B cell (primary cell): ENCODE results near the gene PRDM4. TPM values are rescaled to one million over a fixed set of nuclear protein-coding genes. Genes with fewer than 3 reads are reported as not detected.

Experiments used
- ATAC-seq: fragments of 200-7000 bp; cut with Tn5 transposase; one replicate; pipeline ENCODE4 v1.10.0; 2021; ENCODE audit warnings: low read depth, mild to moderate bottlenecking, moderate number of reproducible peaks, moderate library complexity
- CTCF ChIA-PET: fragments of 350-600 bp; sonication (Branson Sonifier 250); formaldehyde crosslinking; loops from one replicate; lab custom pipeline; 2021; ENCODE audit warnings: antibody characterized with exemption, inconsistent platforms; lab: Charles Lee
- POLR2A ChIA-PET: fragments of 350-600 bp; sonication (Branson Sonifier 250); formaldehyde crosslinking; loops from one replicate; lab custom pipeline; 2021; ENCODE audit warnings: antibody characterized with exemption; lab: Charles Lee
- DNase-seq: peaks from one replicate; pipeline ENCODE4 v3.0.0; 2013
- H2AFZ ChIP-seq: 2 replicates; pipeline ENCODE4 v1.6.1; 2012; ENCODE audit warnings: mild to moderate bottlenecking, low read depth, low read length; ENCODE audit not compliant: insufficient read depth, poor library complexity, severe bottlenecking
- H3K27ac ChIP-seq, 2 donors: 1 replicate in 1 of 2; 2 replicates in 1 of 2; pipeline ENCODE4 v1.5.1; 2012 to 2013; ENCODE audit warnings: low read length in 2 of 2, mild to moderate bottlenecking in 2 of 2, moderate library complexity in 1 of 2
- H3K27me3 ChIP-seq, 4 experiments: fragments of 200-600 bp in 1 of 4; sonication (generic) in 1 of 4; replicated peaks in 1 of 4; 1 replicate in 2 of 4; 2 replicates in 2 of 4; pipeline versions ENCODE4 v1.6.1 to v1.7.0; 2013 to 2016; ENCODE audit warnings: low read length in 3 of 4, mild to moderate bottlenecking in 2 of 4, mixed read lengths in 1 of 4, moderate library complexity in 1 of 4; ENCODE audit not compliant: insufficient read depth in 4 of 4, control insufficient read depth in 3 of 4; ENCODE audit errors: control extremely low read depth in 1 of 4
- H3K36me3 ChIP-seq, 2 experiments: replicated peaks in 1 of 2; 1 replicate in 1 of 2; 2 replicates in 1 of 2; pipeline versions ENCODE4 v1.6.1 to v1.7.1; 2013; ENCODE audit warnings: low read length in 1 of 2; ENCODE audit not compliant: insufficient read depth in 2 of 2, control insufficient read depth in 1 of 2; ENCODE audit errors: control extremely low read depth in 1 of 2, extremely low read depth in 1 of 2
- H3K4me1 ChIP-seq, 2 donors: fragments of 200-600 bp in 1 of 2; sonication (generic) in 1 of 2; 1 replicate in 1 of 2; 2 replicates in 1 of 2; pipeline versions ENCODE4 v1.5.1 to v1.6.1; 2013 to 2017; ENCODE audit warnings: low read length in 2 of 2; ENCODE audit not compliant: control insufficient read depth in 2 of 2, insufficient read depth in 2 of 2
- H3K4me2 ChIP-seq: replicated peaks from 2 replicates; pipeline ENCODE3; 2012; ENCODE audit warnings: mild to moderate bottlenecking, low read depth, low read length; ENCODE audit not compliant: poor library complexity, severe bottlenecking
- H3K4me3 ChIP-seq, 5 experiments: fragments of 200-600 bp in 1 of 5; sonication (generic) in 1 of 5; 1 replicate in 3 of 5; 2 replicates in 2 of 5; pipeline versions ENCODE4 v1.5.1 to v1.7.0; 2011 to 2016; ENCODE audit warnings: low read length in 4 of 5, mild to moderate bottlenecking in 4 of 5, low read depth in 2 of 5, control low read depth in 1 of 5, moderate library complexity in 1 of 5; ENCODE audit not compliant: insufficient read depth in 1 of 5; ENCODE audit errors: control extremely low read depth in 1 of 5, extremely low read depth in 1 of 5
- H3K79me2 ChIP-seq: fragments of 200-600 bp; sonication (generic); one replicate; pipeline ENCODE4 v1.6.0; 2016; ENCODE audit warnings: low read length; ENCODE audit not compliant: control insufficient read depth, insufficient read depth
- H3K9ac ChIP-seq: fragments of 200-600 bp; sonication (generic); 2 replicates; pipeline ENCODE4 v1.6.1; 2017; ENCODE audit warnings: mild to moderate bottlenecking, low read length, moderate library complexity
- H3K9me3 ChIP-seq, 3 donors: one replicate each; pipeline versions ENCODE4 v1.6.1 to v1.7.1; 2013; ENCODE audit warnings: low read length in 2 of 3; ENCODE audit not compliant: control insufficient read depth in 2 of 3, insufficient read depth in 1 of 3; ENCODE audit errors: control extremely low read depth in 1 of 3
- H4K20me1 ChIP-seq: 2 replicates; pipeline ENCODE4 v1.6.0; 2012; ENCODE audit warnings: mild to moderate bottlenecking, low read length; ENCODE audit not compliant: insufficient read depth, control insufficient read depth, poor library complexity, severe bottlenecking
- H3K27ac Mint-ChIP-seq: one replicate; pipeline ENCODE4 v1.8.0; 2021; ENCODE audit warnings: mixed read lengths
- H3K27me3 Mint-ChIP-seq: one replicate; pipeline ENCODE4 v1.8.0; 2021; ENCODE audit warnings: mixed read lengths
- H3K4me1 Mint-ChIP-seq: one replicate; pipeline ENCODE4 v1.8.0; 2021; ENCODE audit warnings: mixed read lengths
- H3K4me3 Mint-ChIP-seq: one replicate; pipeline ENCODE4 v1.8.0; 2021; ENCODE audit warnings: mixed read lengths
- H3K9me3 Mint-ChIP-seq: one replicate; pipeline ENCODE4 v1.8.0; 2022; ENCODE audit warnings: mixed read lengths; ENCODE audit not compliant: insufficient read depth
- CTCF ChIP-seq: fragments of 200-600 bp; IDR thresholded peaks from one replicate; pipeline ENCODE4 v1.8.0; 2022; ENCODE audit warnings: antibody characterized with exemption, mild to moderate bottlenecking
- EZH2 ChIP-seq: IDR thresholded peaks from 2 replicates; pipeline ENCODE4 v1.6.1; 2012; ENCODE audit warnings: borderline replicate concordance, low read depth, mild to moderate bottlenecking, moderate library complexity, low read length; ENCODE audit not compliant: insufficient read depth, poor library complexity, severe bottlenecking
- WGBS: methylation state at CpG from one replicate; pipeline ENCODE4 v1.1.5; 2013; ENCODE audit warnings: missing lambda C conversion rate; ENCODE audit not compliant: insufficient coverage; 5-methylcytosine and 5-hydroxymethylcytosine counted together
- intact Hi-C: fragments of 100-400 bp; cut with micrococcal nuclease; formaldehyde crosslinking; loops from one replicate; pipeline ENCODE4 v1.10.0; 2022
- polyA plus RNA-seq: library from polyadenylated mRNA; depleted of rRNA; stranded (reverse); fragments of >200 nt; gene quantifications from 2 replicates; pipeline ENCODE4 v1.2.3, GENCODE V29; 2012
- total RNA-seq, 2 donors: library from RNA; stranded (reverse); fragments of 120-200 nt in 1 of 2; gene quantifications; 1 replicate in 1 of 2; 2 replicates in 1 of 2; pipeline versions ENCODE4 v1.2.3 to v1.2.4, GENCODE V29; 2013 to 2022

Gene PRDM4
- total and polyA plus RNA-seq, 2 donors (not counting 1 experiment from before 2014, with no cell fraction given): 50.1 to 117 TPM

DNA sequence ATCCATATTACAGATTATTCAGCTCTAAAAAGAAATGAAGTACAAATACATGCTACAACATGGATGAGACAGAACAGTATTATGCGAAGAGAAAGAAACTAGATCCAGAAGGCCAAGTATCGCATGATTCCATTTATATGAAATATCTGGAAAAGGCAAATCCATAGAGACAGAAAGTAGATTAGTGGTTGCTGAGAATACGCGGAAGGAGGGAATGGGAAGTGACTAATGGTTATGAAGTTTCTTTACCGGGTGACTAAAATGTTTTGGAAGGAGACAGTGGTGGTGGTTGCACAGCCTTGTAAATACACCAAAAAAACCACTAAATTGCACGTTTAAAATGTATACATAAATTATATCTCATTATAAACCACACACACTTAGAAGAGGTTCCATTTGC, 12.5 kb downstream of the PRDM4 start:
- Mint-ChIP-seq H3K4me3 (no peak overlapping the region), H3K9me3 (no peaks in the 10 kb centered on the region), H3K27me3 (no peaks in the 10 kb centered on the region), H3K4me1 (peaks cover 3% of the 10 kb centered on the region), H3K27ac (no peak overlapping the region)
- peaks cover 8 to 10% of the 10 kb centered on the region in 2 donors for H3K4me1 ChIP-seq
- no peak overlapping the region for H2AFZ ChIP-seq
- DNase-seq (no peak), ATAC-seq (no peak)
- intact Hi-C loops: no loop called here
- TF ChIP-seq CTCF: no peak
- no peak for TF ChIP-seq EZH2
- CTCF ChIA-PET: interaction anchor here (1.0 kb wide), 1 partner anchor 141 kb away, joined by 3 read pairs; no protein-coding TSS in a partner anchor
- H3K27me3 ChIP-seq: no peaks in the 10 kb centered on the region
- peaks cover 37% of the 10 kb centered on the region for H4K20me1 ChIP-seq
- no peaks in the 10 kb centered on the region for H3K9me3 ChIP-seq
- peak overlapping the region in 1 of 2 donors; percentile 53 for H3K27ac ChIP-seq
- H3K9ac ChIP-seq: no peak overlapping the region
- POLR2A ChIA-PET: no interaction called here
- 100% methylated on average over 2 of the region's 6 CpGs for WGBS
- H3K4me3 ChIP-seq: no peak overlapping the region
- H3K36me3 ChIP-seq: peaks cover 2 to 86% of the 10 kb centered on the region in 2 experiments
- H3K79me2 ChIP-seq: peaks cover 43% of the 10 kb centered on the region
- no peak overlapping the region for H3K4me2 ChIP-seq

DNA sequence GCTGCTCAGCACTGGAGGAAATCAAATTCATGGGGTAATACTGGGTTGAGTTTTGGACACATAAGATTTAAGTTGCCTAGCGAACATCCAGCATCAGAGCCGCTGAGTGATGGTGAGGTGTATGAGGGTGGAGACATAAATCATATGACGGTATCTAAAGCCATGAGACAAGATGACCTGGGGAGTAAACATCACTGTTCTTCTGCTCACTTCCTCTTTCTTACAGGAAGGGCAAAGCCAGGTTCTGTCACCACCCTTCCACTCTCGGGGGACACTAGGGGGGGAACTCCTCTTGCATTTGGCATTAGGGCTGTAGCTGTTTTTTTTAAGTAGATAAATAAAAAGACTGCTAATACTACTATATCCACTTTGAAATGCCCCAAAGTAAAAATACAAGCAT, 24.0 kb downstream of the PRDM4 start:
- ChIA-PET CTCF (interaction anchor here (0.6 to 2.8 kb wide), 9 partner anchors 8 to 822 kb away, joined by 3 to 14 read pairs (median 4); partner anchors contain the start of gene PWP1), POLR2A (interaction anchor here (0.6 to 1.0 kb wide), 3 partner anchors 51 to 896 kb away, joined by 3 to 4 read pairs (median 4); partner anchors contain the start of gene PWP1)
- H3K27me3 Mint-ChIP-seq: no peaks in the 10 kb centered on the region
- Histone ChIP-seq H3K27me3 (no peaks in the 10 kb centered on the region), H3K79me2 (peaks cover 13% of the 10 kb centered on the region), H2AFZ (peak overlapping the region; percentile 39), H3K27ac (peak overlapping the region; percentile 96 to 99), H3K36me3 (peaks cover 7 to 90% of the 10 kb centered on the region in 2 experiments), H3K4me3 (peak overlapping the region in 1 of 5 experiments; percentile 33), H3K9ac (peak overlapping the region; percentile 48), H3K4me2 (peak overlapping the region; percentile 63), H3K4me1 (peaks cover 34 to 36% of the 10 kb centered on the region in 2 donors), H3K9me3 (no peaks in the 10 kb centered on the region), H4K20me1 (no peaks in the 10 kb centered on the region)
- intact Hi-C loops: loop anchor here (1.0 kb wide), 2 partner anchors 24 to 52 kb away; partner anchors contain the start of genes PRDM4 and PWP1
- H3K4me3 Mint-ChIP-seq: peak overlapping the region; percentile 80
- DNase-seq: peak; percentile 93
- H3K9me3 Mint-ChIP-seq: no peaks in the 10 kb centered on the region
- TF ChIP-seq CTCF (peak; percentile 58), EZH2 (no peak)
- H3K4me1 Mint-ChIP-seq: peaks cover 75% of the 10 kb centered on the region
- peak; percentile 98 for ATAC-seq
- peak overlapping the region; percentile 95 for H3K27ac Mint-ChIP-seq
- WGBS: no CpG with 5 or more reads among the region's 4 CpGs
